ENCODE measurements around the gene CTNNA2.

GRCh38 chr2:80248146-80248545 is 735.3 kb downstream of the CTNNA2 start:
- no peak for TF ChIP-seq CTCF (IDR thresholded peaks at IDR 0.05)
- no peak for TF ChIP-seq POLR2A (IDR thresholded peaks at IDR 0.05)

Data from uterus (tissue), 2 donors.